ENCODE data around the gene IER3. TPM values are rescaled to one million over a fixed set of nuclear protein-coding genes. Genes with fewer than 3 reads are reported as not detected.

Gene IER3
- total and polyA plus RNA-seq, 2 of the 13 experiments (the other 11 are each of a cell fraction or from before 2014, with no cell fraction given) = 51.1 to 131 TPM

- TF ChIP-seq BRF2 (CRISPR knock-in tag; IDR thresholded peaks at IDR 0.05) (no peak), ZC3H13 (CRISPR knock-in tag; IDR thresholded peaks at IDR 0.05) (peak; percentile 100), RARA (CRISPR knock-in tag; IDR thresholded peaks at IDR 0.05) (peak; percentile 37; the same call in 1 of the 2 replicates), ZNF605 (CRISPR knock-in tag; IDR thresholded peaks at IDR 0.05) (no peak), CENPT (CRISPR knock-in tag; IDR thresholded peaks at IDR 0.05; ENCODE audit: low read depth) (no peak), IKZF5 (CRISPR knock-in tag; IDR thresholded peaks at IDR 0.05) (0 out of 2 replicates have a peak, but pooled peaks have one; percentile 27), FOXC1 (CRISPR knock-in tag; IDR thresholded peaks at IDR 0.05; ENCODE audit: borderline replicate concordance) (peak; percentile 41; the same call in 1 of the 2 replicates), ZNF260 (CRISPR knock-in tag; IDR thresholded peaks at IDR 0.05; ENCODE audit: borderline replicate concordance, low read depth) (0 out of 2 replicates have a peak, but pooled peaks have one; percentile 46)
- TF ChIP-seq, protein P1, sequence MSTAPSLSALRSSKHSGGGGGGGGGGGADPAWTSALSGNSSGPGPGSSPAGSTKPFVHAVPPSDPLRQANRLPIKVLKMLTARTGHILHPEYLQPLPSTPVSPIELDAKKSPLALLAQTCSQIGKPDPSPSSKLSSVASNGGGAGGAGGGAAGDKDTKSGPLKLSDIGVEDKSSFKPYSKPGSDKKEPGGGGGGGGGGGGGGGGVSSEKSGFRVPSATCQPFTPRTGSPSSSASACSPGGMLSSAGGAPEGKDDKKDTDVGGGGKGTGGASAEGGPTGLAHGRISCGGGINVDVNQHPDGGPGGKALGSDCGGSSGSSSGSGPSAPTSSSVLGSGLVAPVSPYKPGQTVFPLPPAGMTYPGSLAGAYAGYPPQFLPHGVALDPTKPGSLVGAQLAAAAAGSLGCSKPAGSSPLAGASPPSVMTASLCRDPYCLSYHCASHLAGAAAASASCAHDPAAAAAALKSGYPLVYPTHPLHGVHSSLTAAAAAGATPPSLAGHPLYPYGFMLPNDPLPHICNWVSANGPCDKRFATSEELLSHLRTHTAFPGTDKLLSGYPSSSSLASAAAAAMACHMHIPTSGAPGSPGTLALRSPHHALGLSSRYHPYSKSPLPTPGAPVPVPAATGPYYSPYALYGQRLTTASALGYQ (CRISPR knock-in tag; IDR thresholded peaks at IDR 0.05) = 0 out of 2 replicates have a peak, but pooled peaks have one; percentile 13
- TF ChIP-seq, protein P2, sequence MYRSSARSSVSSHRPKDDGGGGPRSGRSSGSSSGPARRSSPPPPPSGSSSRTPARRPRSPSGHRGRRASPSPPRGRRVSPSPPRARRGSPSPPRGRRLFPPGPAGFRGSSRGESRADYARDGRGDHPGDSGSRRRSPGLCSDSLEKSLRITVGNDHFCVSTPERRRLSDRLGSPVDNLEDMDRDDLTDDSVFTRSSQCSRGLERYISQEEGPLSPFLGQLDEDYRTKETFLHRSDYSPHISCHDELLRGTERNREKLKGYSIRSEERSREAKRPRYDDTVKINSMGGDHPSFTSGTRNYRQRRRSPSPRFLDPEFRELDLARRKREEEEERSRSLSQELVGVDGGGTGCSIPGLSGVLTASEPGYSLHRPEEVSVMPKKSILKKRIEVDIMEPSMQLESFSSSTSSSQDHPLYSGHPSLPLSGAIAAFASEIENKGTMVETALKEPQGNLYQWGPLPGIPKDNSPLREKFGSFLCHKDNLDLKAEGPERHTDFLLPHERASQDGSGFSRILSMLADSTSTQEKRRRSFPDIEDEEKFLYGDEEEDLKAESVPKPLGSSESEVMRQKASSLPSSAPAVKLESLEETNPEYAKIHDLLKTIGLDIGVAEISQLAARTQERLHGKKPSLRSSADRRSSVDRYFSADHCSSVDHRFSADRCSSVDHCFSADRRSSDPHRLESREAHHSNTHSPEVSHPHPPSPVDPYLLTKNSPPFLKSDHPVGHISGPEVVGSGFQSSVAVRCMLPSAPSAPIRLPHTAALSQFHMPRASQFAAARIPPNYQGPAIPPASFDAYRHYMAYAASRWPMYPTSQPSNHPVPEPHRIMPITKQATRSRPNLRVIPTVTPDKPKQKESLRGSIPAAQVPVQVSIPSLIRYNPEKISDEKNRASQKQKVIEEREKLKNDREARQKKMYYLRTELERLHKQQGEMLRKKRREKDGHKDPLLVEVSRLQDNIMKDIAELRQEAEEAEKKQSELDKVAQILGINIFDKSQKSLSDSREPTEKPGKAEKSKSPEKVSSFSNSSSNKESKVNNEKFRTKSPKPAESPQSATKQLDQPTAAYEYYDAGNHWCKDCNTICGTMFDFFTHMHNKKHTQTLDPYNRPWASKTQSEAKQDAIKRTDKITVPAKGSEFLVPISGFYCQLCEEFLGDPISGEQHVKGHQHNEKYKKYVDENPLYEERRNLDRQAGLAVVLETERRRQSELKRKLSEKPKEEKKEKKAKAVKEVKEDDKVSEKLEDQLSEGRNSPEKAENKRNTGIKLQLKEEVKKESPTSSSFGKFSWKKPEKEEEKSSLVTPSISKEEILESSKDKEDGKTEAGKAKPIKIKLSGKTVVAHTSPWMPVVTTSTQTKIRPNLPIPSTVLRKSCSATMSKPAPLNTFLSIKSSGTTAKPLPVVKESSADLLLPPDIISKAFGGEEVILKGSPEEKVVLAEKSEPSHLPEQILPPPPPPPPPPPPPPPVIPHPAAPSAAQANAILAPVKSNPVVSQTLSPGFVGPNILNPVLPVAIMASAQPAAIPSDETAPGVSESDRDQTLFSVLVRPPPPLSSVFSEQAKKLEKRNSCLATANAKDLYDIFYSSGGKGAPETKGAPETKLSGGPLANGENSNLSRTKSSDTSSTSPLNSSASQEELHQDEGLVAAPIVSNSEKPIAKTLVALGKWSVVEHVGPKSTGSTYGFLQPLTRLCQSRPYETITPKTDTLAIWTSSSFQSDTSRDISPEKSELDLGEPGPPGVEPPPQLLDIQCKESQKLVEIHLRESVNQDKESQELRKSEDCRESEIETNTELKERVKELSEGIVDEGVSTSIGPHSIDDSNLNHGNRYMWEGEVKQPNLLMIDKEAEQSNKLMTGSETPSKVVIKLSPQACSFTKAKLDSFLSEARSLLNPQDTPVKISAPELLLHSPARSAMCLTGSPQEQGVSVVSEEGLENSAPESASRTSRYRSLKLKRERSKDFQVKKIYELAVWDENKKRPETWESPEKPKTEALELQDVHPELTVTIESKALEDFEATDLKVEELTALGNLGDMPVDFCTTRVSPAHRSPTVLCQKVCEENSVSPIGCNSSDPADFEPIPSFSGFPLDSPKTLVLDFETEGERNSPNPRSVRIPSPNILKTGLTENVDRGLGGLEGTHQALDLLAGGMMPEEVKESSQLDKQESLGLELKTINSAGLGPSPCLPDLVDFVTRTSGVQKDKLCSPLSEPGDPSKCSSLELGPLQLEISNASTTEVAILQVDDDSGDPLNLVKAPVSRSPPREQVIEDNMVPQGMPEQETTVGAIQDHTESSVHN (CRISPR knock-in tag; IDR thresholded peaks at IDR 0.05) = peak; percentile 92
- TF ChIP-seq, protein P3, sequence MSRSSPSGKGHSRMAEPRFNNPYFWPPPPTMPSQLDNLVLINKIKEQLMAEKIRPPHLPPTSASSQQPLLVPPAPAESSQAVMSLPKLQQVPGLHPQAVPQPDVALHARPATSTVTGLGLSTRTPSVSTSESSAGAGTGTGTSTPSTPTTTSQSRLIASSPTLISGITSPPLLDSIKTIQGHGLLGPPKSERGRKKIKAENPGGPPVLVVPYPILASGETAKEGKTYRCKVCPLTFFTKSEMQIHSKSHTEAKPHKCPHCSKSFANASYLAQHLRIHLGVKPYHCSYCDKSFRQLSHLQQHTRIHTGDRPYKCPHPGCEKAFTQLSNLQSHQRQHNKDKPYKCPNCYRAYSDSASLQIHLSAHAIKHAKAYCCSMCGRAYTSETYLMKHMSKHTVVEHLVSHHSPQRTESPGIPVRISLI (CRISPR knock-in tag; IDR thresholded peaks at IDR 0.05; ENCODE audit: borderline replicate concordance) = no peak
Measured at GRCh38 chr6:30725713-30726505, 18.4 kb downstream of the IER3 start (continued).
